ENCODE data around the gene PACS1. TPM values are rescaled to one million over a fixed set of nuclear protein-coding genes. Genes with fewer than 3 reads are reported as not detected.

Gene PACS1
- total RNA-seq, 1 donor from 2014 or later, result 50.8 TPM

- Histone ChIP-seq H3K27ac (no peak within 1 kb of the TSS), H3K4me3 (peak within 1 kb of the TSS; percentile 51), H3K27me3 (ENCODE audit: low read depth) (peaks cover 39% of the 10 kb centered on the region), H3K9me3 (no peaks in the 10 kb centered on the region), H3K36me3 (no peaks in the 10 kb centered on the region), H3K4me1 (peaks cover 30% of the 10 kb centered on the region)
- intact Hi-C loops (cut with DNase I), result no loop called here
- no peak for DNase-seq
- no peak for ATAC-seq
- TF ChIP-seq CTCF (IDR thresholded peaks at IDR 0.05), result no peak
Measured at GRCh38 chr11:66291706-66292542, 221.9 kb downstream of the PACS1 start, which contains the start of gene TMEM151A. TSS of gene TMEM151A (plus strand) at chr11:66291894. CDS start at chr11:66292014, 120 bp downstream.

GRCh38 chr11:66292543-66293332 lies 222.7 kb downstream of the PACS1 start:
- intact Hi-C loops (cut with DNase I), result no loop called here
- H3K36me3 ChIP-seq, result no peaks in the 10 kb centered on the region
- peak overlapping the region; percentile 51 for H3K4me3 ChIP-seq
- no peak overlapping the region for H3K27ac ChIP-seq
- no peak for DNase-seq
- no peaks in the 10 kb centered on the region for H3K9me3 ChIP-seq
- H3K4me1 ChIP-seq, result peaks cover 22% of the 10 kb centered on the region
- peaks cover 39% of the 10 kb centered on the region for H3K27me3 ChIP-seq (ENCODE audit: low read depth)
- ATAC-seq, result no peak
- no peak for TF ChIP-seq CTCF (IDR thresholded peaks at IDR 0.05)

- intact Hi-C loops (cut with DNase I), result no loop called here
- no peak for ATAC-seq
- no peak for DNase-seq
- Histone ChIP-seq H3K4me1 (peaks cover 16% of the 10 kb centered on the region), H3K27me3 (ENCODE audit: low read depth) (peaks cover 39% of the 10 kb centered on the region), H3K27ac (no peak overlapping the region), H3K4me3 (no peak overlapping the region), H3K36me3 (no peaks in the 10 kb centered on the region), H3K9me3 (no peaks in the 10 kb centered on the region)
- no peak for TF ChIP-seq CTCF (IDR thresholded peaks at IDR 0.05)
Measured at GRCh38 chr11:66293352-66293751, 223.3 kb downstream of the PACS1 start.

- no peaks in the 10 kb centered on the region for H3K9me3 ChIP-seq
- no peak for DNase-seq
- ATAC-seq, result no peak
Measured at GRCh38 chr11:66293777-66294625, 223.9 kb downstream of the PACS1 start.

More at GRCh38 chr11:66293777-66294625, 223.9 kb downstream of the PACS1 start:
- peaks cover 39% of the 10 kb centered on the region for H3K27me3 ChIP-seq (ENCODE audit: low read depth)
- H3K27ac ChIP-seq, result no peak overlapping the region
- TF ChIP-seq CTCF (IDR thresholded peaks at IDR 0.05), result no peak
- intact Hi-C loops (cut with DNase I), result no loop called here
- no peaks in the 10 kb centered on the region for H3K36me3 ChIP-seq
- H3K4me1 ChIP-seq, result peaks cover 16% of the 10 kb centered on the region
- H3K4me3 ChIP-seq, result no peak overlapping the region

Other genes with a start within 250 kb of the PACS1 start
- gene SNX32, start 236.3 kb upstream of the PACS1 start, total RNA-seq, result 0.47 TPM
- gene CFL1, start 212.1 kb upstream of the PACS1 start, total RNA-seq, result 647 TPM
- 52.8 TPM for gene MUS81, start 209.8 kb upstream of the PACS1 start, total RNA-seq
- gene EFEMP2, start 197.5 kb upstream of the PACS1 start, total RNA-seq, result 53.9 TPM
- gene CTSW, start 190.4 kb upstream of the PACS1 start, total RNA-seq, result 20.6 TPM
- 44.0 TPM for gene FIBP, start 181.8 kb upstream of the PACS1 start, total RNA-seq
- gene CCDC85B, start 179.6 kb upstream of the PACS1 start, total RNA-seq, result 28.6 TPM
- gene FOSL1, start 169.9 kb upstream of the PACS1 start, total RNA-seq, result 2.2 TPM
- 36.5 TPM for gene C11orf68, start 151.2 kb upstream of the PACS1 start, total RNA-seq
- 63.3 TPM for gene DRAP1, start 150.8 kb upstream of the PACS1 start, total RNA-seq
- gene TSGA10IP, start 124.8 kb upstream of the PACS1 start, total RNA-seq, result not detected
- 51.0 TPM for gene SART1, start 108.5 kb upstream of the PACS1 start, total RNA-seq
- 29.0 TPM for gene EIF1AD, start 68.1 kb upstream of the PACS1 start, total RNA-seq
- 156 TPM for gene BANF1, start 67.8 kb upstream of the PACS1 start, total RNA-seq
- 11.0 TPM for gene CST6, start 58.3 kb upstream of the PACS1 start, total RNA-seq
- gene CATSPER1, start 43.8 kb upstream of the PACS1 start, total RNA-seq, result 3.6 TPM
- gene GAL3ST3, start 21.1 kb upstream of the PACS1 start, total RNA-seq, result not detected
- 145 TPM for gene SF3B2, start 17.9 kb upstream of the PACS1 start, total RNA-seq
- gene KLC2, start 187.4 kb downstream of the PACS1 start, total RNA-seq, result 24.3 TPM
- gene RAB1B, start 198.4 kb downstream of the PACS1 start, total RNA-seq, result 138 TPM
- gene CNIH2, start 207.9 kb downstream of the PACS1 start, total RNA-seq, result 0.89 TPM
- gene YIF1A, start 218.9 kb downstream of the PACS1 start, total RNA-seq, result 67.8 TPM
- not detected for gene TMEM151A, start 221.6 kb downstream of the PACS1 start, total RNA-seq
- 28.7 TPM for gene CD248, start 246.8 kb downstream of the PACS1 start, total RNA-seq